Measurements from ENCODE around the gene LTBP3.
A peak's percentile ranks its signal among the peaks of the same experiment; 100 is the strongest.
"Not testable (repeated sequence)": the region's sequence is repeated elsewhere in the genome, so short reads cannot be mapped to it uniquely, and the experiment has no call there.

Gene LTBP3

GRCh38 chr11:65571420-65571819, 13.3 kb upstream of the LTBP3 start:
- DNase-seq (ENCODE audit: low read depth): no peak

DNA sequence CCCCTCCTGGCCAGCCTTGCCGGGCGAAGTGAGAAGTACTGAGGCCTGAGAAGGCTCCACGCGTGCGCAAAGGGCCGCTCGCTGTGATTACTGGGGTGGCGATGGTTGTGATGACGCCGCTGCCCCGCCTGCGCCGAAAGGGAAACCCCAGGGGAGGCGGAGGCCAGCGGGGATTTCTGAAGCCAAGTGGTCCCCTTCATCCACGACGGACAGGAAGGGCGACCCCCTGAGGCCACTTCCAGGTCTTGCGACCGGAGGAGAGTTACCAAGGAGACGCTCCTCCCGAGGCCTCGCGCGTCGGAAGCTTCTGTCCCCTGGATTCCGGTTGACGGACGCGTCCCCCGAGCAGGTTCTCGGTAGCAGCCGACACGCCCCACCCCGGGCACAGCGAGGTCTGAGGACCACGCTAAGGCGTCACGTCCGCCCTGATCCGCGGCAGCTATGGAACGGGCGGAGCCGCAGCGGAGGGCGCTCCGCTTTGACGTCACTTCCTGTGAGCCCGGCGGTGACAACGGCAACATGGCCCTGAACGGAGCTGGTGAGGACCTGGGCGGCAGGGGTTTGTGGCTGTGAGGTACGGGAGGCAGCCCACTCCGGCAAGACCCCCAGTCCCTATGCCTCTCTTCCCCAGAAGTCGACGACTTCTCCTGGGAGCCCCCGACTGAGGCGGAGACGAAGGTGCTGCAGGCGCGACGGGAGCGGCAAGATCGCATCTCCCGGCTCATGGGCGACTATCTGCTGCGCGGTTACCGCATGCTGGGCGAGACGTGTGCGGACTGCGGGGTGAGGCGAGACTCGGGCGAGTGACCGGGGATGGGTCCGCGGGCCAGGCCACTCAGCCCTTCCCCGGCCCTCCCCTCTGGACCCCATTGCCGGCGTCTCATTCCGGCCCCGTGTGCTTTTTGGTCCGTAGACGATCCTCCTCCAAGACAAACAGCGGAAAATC, 12.1 kb upstream of the LTBP3 start, which contains the start of gene ZNRD2:
TSS of gene ZNRD2 (plus strand) at position 505 of the 946 bp plus-strand sequence. CDS start at position 520, 15 bp downstream.
- peak; percentile 99 for DNase-seq (ENCODE audit: low read depth)

GRCh38 chr11:65569164-65569972, 11.2 kb upstream of the LTBP3 start:
- no peak for DNase-seq (ENCODE audit: low read depth)

- no peak for DNase-seq (ENCODE audit: low read depth)
Measured at GRCh38 chr11:65565624-65566453, 7.7 kb upstream of the LTBP3 start.

DNA sequence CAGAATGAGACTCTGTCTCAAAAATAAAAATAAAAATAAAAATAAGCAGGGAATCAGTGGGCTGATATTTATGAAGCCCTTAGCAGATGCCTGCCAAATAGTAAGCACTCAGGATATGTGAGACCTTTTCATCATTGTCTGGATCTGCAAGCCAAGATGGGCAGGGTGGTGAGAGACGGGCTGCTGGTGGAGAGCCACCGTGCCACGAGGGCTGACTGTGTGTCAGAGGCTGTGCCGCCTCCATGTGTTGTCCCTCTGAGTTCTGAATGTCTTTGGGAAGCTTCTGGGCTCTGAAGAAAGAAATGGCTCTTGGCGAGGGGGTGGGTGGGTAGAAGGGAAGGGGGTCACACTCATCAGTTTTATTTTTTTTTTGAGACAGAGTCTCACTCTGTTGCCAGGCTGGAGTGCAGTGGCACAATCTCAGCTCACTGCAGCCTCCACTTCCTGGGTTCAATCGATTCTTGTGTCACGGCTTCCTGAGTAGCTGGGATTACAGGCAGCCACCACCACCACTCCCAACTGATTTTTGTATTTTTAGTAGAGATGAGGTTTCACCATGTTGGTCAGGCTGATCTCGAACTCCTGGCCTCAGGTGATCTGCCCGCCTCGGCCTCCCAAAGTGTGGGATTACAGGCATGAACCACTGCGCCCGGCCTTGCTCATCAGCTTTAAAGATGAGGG, 6.9 kb upstream of the LTBP3 start:
- not testable (repeated sequence) for DNase-seq (ENCODE audit: low read depth)

GRCh38 chr11:65563601-65564000, 5.4 kb upstream of the LTBP3 start:
- no peak for DNase-seq (ENCODE audit: low read depth)

GRCh38 chr11:65562788-65563187, 4.6 kb upstream of the LTBP3 start:
- no peak for DNase-seq (ENCODE audit: low read depth)

DNA sequence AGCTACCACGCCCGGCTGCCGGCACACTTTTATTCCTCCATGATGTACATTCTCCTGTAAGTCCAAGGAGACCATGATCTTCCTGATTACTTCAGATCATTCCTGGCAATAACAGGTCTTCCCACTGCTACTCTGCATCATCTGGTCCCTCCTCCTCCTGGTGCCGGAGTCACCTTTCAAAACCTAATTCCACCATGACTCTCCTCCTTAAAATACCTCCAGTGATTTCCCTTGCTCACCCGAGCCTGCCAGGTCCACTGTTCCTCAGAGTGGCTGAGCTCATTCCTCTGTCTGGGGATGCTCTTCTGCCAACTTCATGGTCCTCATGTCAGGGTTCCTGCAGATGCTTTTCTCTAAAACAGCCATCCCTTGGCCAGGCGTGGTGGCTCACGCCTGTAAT, 3.9 kb upstream of the LTBP3 start:
- no peak for DNase-seq (ENCODE audit: low read depth)

DNA sequence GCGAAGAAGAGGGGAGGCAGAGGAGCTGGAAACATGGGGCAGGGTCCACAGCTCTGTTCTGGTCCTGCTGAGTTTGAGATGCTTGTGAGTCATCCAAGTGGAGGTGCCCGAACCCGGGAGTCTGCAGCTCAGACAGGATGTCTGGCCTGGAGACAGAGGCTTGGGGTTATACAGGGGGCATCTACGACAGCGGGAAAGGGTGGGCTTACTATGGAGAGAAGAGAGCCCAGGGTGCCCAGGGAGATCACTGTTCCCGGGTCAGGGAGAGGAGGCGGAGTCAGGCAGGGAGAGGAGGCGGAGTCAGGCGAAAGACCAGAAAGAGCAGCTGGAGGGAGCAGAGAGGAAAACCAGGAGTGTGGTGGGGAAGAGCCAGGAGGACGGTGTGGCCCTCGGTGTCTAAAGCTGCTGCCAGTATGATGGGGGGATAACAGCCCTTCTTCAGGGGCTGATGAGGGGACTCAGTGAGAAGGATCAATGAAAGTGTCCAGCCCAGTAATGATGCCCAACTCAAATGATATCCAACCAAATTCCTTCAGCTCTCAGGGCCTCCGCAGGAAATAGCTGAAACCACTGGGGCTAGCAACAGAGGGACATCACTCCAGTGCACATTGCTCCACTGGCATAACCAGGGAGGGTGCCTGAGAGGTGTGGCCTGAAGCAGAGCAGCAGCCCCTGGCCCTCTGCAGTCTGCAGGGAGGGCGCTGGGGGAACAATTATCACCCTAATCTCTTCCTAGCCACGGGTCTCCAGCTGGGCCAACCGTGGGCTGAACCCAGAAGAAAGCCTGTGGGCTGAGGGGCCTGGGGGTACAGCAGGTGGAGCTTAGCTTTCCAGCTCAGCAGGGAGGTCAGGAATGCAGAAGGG, 2.6 kb upstream of the LTBP3 start:
- no peak for DNase-seq (ENCODE audit: low read depth)

- DNase-seq (ENCODE audit: low read depth): no peak
Measured at GRCh38 chr11:65559951-65560537, 1.9 kb upstream of the LTBP3 start.

- no peak for DNase-seq (ENCODE audit: low read depth)
Measured at GRCh38 chr11:65559535-65559934, 1.4 kb upstream of the LTBP3 start.

- DNase-seq (ENCODE audit: low read depth): no peak
Measured at GRCh38 chr11:65558930-65559509, 861 bp upstream of the LTBP3 start.

DNA sequence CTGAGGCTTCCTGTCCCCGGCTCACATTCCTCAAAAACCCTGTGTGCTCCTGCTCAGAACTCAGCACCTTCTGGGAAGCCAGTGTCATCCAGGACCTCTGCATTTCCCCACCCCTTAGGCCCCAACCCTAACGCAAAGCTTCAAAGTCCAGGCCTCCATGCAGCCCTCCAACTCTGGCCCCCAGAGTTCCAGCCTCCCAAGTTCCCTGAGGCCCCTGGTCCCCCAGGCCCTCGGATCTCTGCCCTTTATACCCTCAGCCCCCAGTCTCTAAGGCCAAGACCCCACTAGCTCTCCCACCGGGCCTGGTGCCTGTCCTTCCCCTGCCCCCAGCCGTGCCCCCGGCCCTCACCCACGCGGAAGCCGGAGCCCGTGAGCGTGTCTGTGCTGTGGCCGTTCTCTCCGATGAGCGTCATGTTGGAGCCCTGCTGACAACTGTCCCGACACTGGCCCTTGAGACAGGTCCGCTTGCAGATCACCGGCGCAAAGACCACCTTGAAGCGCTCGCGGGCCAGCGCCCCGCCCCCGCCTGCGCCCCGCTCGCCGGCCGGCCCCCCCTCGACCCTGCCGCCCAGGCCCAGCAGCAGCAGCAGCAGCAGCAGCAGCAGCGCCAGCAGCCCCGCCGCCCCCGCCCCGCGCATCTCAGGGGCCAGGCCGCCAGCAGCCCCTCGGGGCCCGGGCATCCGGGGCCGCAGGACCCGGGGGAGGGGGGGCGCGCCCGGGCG, 718 bp downstream of the LTBP3 start:
- DNase-seq (ENCODE audit: low read depth): no peak

DNA sequence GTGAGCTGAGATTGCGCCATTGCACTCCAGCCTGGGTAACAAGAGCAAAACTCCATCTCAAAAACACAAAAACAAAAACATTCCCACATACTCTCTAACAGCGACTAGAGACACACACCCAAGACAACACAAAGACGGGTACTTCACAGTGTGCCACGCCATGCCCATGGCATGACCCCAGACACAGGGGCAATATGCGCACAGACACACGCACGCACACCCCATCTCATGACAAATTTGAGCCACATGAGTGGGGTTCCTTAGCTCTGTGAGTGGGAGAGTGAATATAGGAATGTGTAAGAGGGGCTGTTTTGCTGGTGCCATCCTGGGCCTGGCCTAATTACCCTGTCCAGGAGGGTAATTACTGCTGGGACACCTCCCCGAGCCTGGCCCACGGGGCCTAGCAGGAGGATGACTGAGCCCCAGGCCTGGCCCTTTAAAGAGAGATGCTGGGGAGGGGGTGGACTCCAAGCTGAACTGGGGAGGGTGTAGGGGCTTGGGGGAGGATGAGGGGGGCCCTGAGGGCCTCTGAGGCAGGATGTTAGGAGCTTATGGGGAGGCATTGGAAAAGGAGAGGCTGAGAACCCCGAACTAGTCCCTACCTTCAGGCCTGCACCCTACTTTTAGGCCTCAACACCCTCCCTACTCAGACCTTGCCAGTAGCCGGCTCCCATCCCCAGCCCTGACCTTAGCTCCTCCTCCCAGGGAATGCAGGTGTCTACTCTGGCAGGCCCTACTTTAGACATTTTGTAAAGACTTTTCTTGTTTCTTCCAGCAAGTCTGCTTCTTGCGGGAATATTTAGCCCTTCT, 1.5 kb downstream of the LTBP3 start:
- no peak for DNase-seq (ENCODE audit: low read depth)

DNA sequence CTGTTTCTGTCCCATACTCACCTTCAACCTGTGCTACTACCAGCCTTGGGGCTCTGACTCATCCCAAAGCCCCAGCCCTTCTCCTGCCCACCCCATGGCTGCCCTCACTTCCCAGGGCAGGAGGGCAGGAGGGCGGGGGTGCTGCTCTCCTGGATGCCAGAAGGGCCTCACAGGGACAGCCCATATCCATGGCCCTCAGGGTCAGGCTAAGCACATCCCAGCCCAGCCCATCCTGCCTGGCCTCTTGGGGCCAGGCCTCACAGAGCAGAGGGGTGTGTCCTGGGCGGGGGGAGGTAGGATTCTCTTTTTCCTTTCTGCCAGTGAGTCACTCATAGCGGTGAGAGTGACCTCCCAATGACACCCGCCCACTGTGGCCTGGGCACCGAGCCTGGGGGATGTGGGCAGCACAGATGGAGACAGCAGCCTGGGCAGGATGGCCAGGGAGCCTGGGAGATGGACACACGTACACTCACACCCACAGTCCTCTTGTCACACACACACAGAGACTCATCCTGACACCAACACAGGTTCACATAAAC, 2.4 kb downstream of the LTBP3 start:
- peak; percentile 83 for DNase-seq (ENCODE audit: low read depth)

GRCh38 chr11:65554842-65555430, 3.2 kb downstream of the LTBP3 start:
- DNase-seq (ENCODE audit: low read depth): no peak

GRCh38 chr11:65554057-65554818, 3.9 kb downstream of the LTBP3 start:
- no peak for DNase-seq (ENCODE audit: low read depth)

All from fibroblast of gingiva (primary cell).